ENCODE results near the gene CORO2B.
"Not testable (repeated sequence)": the region's sequence is repeated elsewhere in the genome, so short reads cannot be mapped to it uniquely, and the experiment has no call there.

CORO2B gene

DNA sequence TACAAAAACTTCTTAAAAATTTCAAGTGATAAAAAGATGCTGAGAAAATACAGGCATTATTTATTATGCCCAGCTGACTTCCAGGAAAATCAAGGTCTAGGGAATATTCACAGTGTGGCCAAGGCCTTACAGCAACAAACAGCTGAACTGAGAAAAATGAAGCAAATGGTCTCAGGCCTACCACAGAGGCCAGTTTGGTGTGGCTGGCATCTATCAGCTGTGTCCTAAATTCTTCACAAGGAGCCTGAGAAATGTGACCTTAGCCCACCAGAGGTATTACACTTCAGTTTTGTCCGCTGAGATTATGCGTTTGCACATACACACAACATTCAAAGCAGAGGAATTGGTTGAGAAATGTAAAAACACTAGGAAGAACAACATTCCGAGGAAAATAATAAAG, 164.5 kb downstream of the CORO2B start:
- no peak for DNase-seq

GRCh38 chr15:68749365-68749764, 170.6 kb downstream of the CORO2B start:
- DNase-seq, result no peak

DNA sequence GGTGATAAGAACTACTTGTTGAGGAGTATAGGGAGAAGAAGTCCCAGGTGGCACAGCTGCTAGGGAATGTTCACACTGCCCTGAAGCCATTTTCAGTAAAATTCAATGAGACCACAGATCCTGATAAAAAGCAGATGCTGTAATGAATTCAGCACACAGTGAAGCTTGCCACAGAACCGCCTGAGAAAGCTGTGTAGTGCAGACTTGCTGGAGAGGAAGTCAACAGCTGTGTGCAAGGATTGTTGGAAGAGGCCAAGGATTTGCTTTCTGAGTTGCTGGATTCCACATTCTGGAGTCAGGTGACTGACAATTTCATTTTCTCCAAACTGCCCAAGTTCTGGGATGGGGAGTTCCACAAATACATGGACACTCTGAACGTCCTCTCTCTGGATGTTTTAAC, 171.0 kb downstream of the CORO2B start:
- no peak for DNase-seq

- DNase-seq, result no peak
Measured at GRCh38 chr15:68751622-68752021, 172.8 kb downstream of the CORO2B start.

DNA sequence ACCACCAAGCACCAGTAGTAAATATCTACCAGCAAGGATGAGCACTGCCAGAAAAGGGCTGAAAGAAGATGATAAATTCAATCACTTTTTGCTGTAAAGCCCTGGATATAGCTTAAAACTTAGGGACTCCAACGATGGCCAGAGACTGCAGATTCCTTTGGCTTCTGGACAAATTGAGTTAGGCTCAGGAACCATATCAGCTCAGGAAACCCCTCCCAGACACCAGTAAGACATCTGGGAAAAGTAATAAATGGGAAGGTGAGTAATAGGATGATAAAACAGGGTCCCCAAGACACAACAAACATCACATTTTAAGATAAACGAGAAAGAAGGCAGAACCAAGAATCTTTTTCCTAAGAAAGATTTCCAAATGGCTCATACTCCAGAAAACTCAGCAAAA, 176.9 kb downstream of the CORO2B start:
- no peak for DNase-seq

DNA sequence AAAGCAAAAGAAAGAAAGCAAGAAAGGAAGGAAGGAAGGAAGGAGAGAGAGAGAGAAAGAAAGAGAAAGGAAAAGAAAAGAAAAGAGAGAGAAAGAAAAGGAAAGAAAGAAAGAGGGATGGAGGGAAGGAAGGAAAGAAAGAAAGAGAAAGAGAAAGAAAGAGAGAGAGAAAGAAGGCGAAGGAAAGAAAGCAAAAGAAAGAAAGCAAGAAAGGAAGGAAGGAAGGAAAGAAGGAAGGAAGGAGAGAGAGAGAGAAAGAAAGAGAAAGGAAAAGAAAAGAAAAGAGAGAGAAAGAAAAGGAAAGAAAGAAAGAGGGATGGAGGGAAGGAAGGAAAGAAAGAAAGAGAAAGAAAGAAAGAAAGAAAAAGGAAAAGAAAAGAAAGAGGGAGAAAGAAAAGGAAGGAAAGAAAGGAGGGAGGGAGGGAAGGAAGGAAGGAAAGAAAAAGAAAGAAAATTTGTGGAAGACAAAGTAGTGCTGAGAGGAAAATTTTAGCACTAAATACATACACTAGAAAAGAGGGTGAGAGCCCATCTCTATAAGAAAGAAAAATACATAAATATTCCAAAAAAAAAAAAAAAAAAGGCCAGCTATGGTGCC, 181.3 kb downstream of the CORO2B start:
- DNase-seq, result not testable (repeated sequence)

GRCh38 chr15:68763063-68763462, 184.3 kb downstream of the CORO2B start:
- no peak for DNase-seq

- no peak for DNase-seq
Measured at GRCh38 chr15:68764090-68764489, 185.3 kb downstream of the CORO2B start.

GRCh38 chr15:68765602-68766368, 187.0 kb downstream of the CORO2B start:
- no peak for DNase-seq

- DNase-seq, result no peak
Measured at GRCh38 chr15:68767833-68768232, 189.0 kb downstream of the CORO2B start.

GRCh38 chr15:68768321-68768720, 189.5 kb downstream of the CORO2B start:
- DNase-seq, result no peak

GRCh38 chr15:68769702-68770101, 190.9 kb downstream of the CORO2B start:
- DNase-seq, result no peak

DNA sequence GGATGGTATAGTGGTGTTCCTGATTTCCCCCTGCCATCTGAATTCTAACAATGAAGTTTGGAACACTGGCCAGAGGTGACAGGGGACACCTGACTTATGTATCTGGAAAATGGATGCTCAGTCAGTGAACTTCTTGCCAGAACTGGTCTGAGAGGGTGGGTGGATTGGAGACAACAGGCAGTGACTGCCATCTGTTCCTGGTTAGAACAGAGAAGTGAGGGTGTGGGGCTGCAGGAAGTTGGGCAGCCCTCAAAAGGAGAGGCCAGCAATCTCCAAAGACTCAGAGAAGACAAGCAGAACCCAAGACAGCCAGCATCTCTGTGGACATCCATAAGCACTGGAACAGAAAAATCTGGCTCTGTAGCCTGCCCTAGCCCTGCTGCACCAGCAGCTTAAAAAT, 191.4 kb downstream of the CORO2B start:
- no peak for DNase-seq

- no peak for DNase-seq
Measured at GRCh38 chr15:68773036-68773435, 194.2 kb downstream of the CORO2B start.

- DNase-seq, result no peak
Measured at GRCh38 chr15:68774120-68774519, 195.3 kb downstream of the CORO2B start.

DNA sequence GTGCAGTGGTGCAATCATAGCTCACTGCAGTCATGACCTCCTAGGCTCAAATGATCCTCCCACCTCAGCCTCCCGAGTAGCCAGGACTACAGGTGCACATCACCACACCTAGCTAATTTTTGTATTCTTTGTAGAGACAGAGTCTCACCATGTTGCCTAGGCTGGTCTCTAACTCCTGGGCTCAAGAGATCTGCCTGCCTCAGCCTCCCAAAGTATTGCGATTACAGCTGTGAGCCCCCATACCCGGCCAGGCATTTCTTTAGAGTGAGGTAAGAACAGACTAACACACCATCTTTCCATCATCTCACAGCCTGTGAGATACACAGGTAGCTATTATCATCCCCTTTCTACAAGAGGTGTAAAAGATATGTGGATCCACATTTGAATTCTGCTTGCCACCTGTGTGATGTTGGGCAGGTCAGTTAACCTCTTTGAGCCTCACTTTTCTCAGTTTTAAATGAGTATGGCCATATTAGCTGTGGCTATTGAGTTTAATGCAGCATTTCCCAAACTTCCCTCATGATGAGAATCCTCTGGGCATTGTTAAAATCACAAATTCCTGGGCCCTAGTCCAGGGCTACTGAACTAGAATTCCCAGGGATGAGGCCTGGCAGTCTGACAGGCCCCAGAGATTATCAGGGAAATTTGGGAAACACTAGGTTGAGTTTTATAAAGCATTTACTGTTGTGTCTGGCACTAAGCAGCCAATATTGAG, 195.9 kb downstream of the CORO2B start:
- DNase-seq, result no peak

DNA sequence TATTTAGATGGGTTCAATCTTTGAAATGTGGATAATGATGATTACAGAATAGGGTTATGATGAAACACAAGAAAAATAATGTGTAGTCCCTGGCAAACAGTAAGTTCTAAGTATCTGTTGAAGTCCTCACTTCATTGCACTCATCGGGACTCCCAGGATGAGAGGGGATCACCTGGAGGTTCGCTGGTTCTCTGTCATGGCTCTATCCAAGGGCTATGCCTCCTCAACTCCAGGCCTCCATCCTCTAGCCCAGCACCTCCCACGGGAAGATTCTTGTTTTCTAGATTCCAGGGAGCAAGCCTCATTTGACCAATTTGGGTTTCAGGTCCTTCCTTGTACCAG, 196.4 kb downstream of the CORO2B start:
- no peak for DNase-seq

DNA sequence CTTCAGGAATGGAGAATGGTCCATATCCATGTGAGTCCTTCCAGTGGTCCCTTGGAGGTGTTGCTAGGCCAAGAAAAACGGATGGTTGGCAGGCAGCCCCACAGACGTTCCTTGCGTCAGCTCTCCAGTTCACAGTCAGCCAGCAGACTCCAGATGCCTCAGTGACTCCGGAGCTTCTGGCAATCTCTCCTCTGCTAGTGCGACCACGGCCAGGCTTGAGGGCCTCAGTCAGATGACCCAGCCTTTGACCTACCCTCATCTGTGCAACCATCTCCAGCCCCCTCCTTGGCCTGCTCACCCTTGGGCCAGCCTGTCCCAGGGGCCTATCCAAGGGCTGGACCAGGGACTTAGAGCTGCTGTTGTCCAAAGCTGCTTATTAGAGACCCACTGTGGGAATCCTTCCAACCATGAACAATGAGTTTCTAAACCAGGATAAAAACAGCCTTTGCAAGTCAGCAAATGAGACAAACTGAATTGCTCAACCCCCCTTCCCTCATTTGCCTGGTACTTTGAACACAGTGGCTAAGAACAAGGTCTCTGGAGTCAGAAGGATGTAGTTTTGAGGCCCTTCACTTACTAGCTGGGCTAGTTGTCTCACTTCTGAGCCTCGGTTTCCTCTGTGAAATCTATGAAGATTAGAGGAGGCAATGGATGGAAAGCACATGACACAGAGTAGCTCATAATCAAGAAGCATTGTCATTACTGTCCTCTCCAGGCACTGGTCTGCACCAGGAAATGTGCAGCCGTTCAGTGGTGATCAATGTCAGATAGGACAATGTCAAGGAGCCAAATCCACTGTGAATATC, 197.1 kb downstream of the CORO2B start:
- DNase-seq, result no peak

- no peak for DNase-seq
Measured at GRCh38 chr15:68776477-68777270, 197.9 kb downstream of the CORO2B start.

Data from CD4-positive, alpha-beta T cell treated with Interleukin-10 for 1 hour (primary cell).